ENCODE data around the gene TRAF5. TPM values are rescaled to one million over a fixed set of nuclear protein-coding genes. Genes with fewer than 3 reads are reported as not detected.

The TRAF5 gene
- total and polyA plus RNA-seq, 12 donors: 1.0 to 16.7 (median 7.4) TPM

GRCh38 chr1:211340622-211341507, 14.2 kb downstream of the TRAF5 start:
- no peak for TF ChIP-seq CTCF (IDR thresholded peaks at IDR 0.05)
- no peak for TF ChIP-seq POLR2A (IDR thresholded peaks at IDR 0.05)
- Histone ChIP-seq H3K27ac (no peak overlapping the region), H3K4me3 (no peak overlapping the region), H3K9me3 (replicated peaks in 1 of 3) (no peaks in the 10 kb centered on the region), H3K36me3 (replicated peaks in 1 of 2) (no peaks in the 10 kb centered on the region), H3K27me3 (no peaks in the 10 kb centered on the region), H3K4me1 (replicated peaks in 1 of 2) (no peaks in the 10 kb centered on the region)
- intact Hi-C loops (cut with DNase I): no loop called here
- WGBS, 4 donors: 96 to 98% (median 97%) methylated on average over 10 of the region's 10 CpGs
- no peak for DNase-seq

- Histone ChIP-seq H3K4me1 (replicated peaks in 1 of 2) (no peaks in the 10 kb centered on the region), H3K27ac (no peak overlapping the region), H3K4me3 (no peak overlapping the region), H3K9me3 (replicated peaks in 1 of 3) (no peaks in the 10 kb centered on the region), H3K27me3 (no peaks in the 10 kb centered on the region), H3K36me3 (replicated peaks in 1 of 2) (no peaks in the 10 kb centered on the region)
- 94 to 100% (median 96%) methylated on average over 1 of the region's 1 CpG for WGBS, 4 donors
- TF ChIP-seq CTCF (IDR thresholded peaks at IDR 0.05) (no peak), POLR2A (IDR thresholded peaks at IDR 0.05) (no peak)
- no peak for DNase-seq
- intact Hi-C loops (cut with DNase I): no loop called here
Measured at GRCh38 chr1:211341999-211342398, 15.4 kb downstream of the TRAF5 start.

- TF ChIP-seq POLR2A (IDR thresholded peaks at IDR 0.05) (no peak), CTCF (IDR thresholded peaks at IDR 0.05) (no peak)
- peak in 1 of 7 donors; percentile 31 for DNase-seq
- H3K36me3 ChIP-seq (replicated peaks in 1 of 2): no peaks in the 10 kb centered on the region
- H3K9me3 ChIP-seq (replicated peaks in 1 of 3): no peaks in the 10 kb centered on the region
- WGBS, 4 donors: 76 to 87% (median 81%) methylated on average over 4 of the region's 4 CpGs
- no peak overlapping the region for H3K27ac ChIP-seq
- H3K4me3 ChIP-seq: no peak overlapping the region
- H3K27me3 ChIP-seq: no peaks in the 10 kb centered on the region
- no peaks in the 10 kb centered on the region for H3K4me1 ChIP-seq (replicated peaks in 1 of 2)
- intact Hi-C loops (cut with DNase I): no loop called here
Measured at GRCh38 chr1:211343607-211344006, 17.0 kb downstream of the TRAF5 start.

GRCh38 chr1:211344152-211344618, 17.6 kb downstream of the TRAF5 start:
- intact Hi-C loops (cut with DNase I): no loop called here
- Histone ChIP-seq H3K27ac (no peak overlapping the region), H3K4me3 (no peak overlapping the region), H3K27me3 (no peaks in the 10 kb centered on the region), H3K4me1 (replicated peaks in 1 of 2) (no peaks in the 10 kb centered on the region), H3K36me3 (replicated peaks in 1 of 2) (no peaks in the 10 kb centered on the region), H3K9me3 (replicated peaks in 1 of 3) (no peaks in the 10 kb centered on the region)
- DNase-seq: no peak
- no peak for TF ChIP-seq CTCF (IDR thresholded peaks at IDR 0.05)
- no peak for TF ChIP-seq POLR2A (IDR thresholded peaks at IDR 0.05)
- 66 to 80% (median 74%) methylated on average over 6 of the region's 6 CpGs for WGBS, 4 donors

Measured in adrenal gland (tissue), 12 donors.